Dermis microvascular lymphatic vessel endothelial cell (primary cell): ENCODE measurements around the gene UBE2E3. TPM values are rescaled to one million over a fixed set of nuclear protein-coding genes. Genes with fewer than 3 reads are reported as not detected.
A peak's percentile ranks its signal among the peaks of the same experiment; 100 is the strongest.
"Not testable (repeated sequence)": the region's sequence is repeated elsewhere in the genome, so short reads cannot be mapped to it uniquely, and the experiment has no call there.

Experiments used
- DNase-seq, 2 donors: peaks; one replicate each; pipeline versions ENCODE4 v3.0.0 to v3.0.0-alpha.2; 2010; ENCODE audit warnings: low read depth in 2 of 2
- total RNA-seq: library from RNA; depleted of rRNA; stranded (reverse); fragments of >200 nt; gene quantifications from 2 replicates; pipeline ENCODE4 v1.2.1, GENCODE V29; 2014

Gene UBE2E3
- total RNA-seq: 26.6 and 34.6 TPM in 2 replicates

GRCh38 chr2:180980106-180980942 lies at the start of gene UBE2E3:
UBE2E3 (plus strand) TSS chr2:180980605; CDS start chr2:180982043, 1,438 bp downstream.
- peak; percentile 42 to 82 for DNase-seq

DNA sequence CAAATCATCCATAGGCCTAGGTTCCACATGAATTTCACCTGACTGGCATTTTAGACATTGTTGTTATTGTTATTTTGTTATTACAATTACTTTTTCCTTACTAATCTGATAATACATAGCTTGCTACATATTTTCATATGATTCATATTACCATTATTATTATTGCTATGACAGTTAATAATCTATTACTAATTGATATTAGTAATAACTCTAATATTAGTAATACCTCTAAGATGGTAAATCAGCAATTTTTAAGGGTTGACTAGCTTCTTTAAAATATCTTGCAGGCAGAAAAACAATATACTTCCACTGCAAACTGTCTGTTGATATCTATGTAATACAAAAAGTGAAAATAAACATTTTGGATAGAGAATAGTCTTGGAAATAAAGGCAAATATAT lies 48.6 kb upstream of the UBE2E3 start:
- no peak for DNase-seq

DNA sequence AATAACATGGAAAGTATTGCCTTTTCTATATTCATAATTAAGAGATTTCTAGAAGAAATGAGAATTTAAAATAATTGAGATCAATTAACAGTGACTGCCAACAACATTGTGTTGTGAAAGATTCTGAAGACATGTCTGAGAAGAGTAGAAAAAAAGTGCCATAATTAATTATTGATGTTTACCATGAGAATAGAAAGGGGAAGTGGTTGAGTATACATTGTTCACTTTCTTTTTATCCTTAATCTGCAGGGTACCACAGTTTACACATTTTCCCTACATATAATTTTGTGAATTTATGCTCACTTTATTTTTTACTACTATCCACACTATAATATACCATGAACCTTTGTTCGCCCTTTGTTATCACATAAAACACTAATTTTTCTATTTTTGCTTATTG lies 47.1 kb upstream of the UBE2E3 start:
- no peak for DNase-seq

- DNase-seq: no peak
These were observed 45.5 kb upstream of the UBE2E3 start for GRCh38 chr2:180934911-180935310.

DNA sequence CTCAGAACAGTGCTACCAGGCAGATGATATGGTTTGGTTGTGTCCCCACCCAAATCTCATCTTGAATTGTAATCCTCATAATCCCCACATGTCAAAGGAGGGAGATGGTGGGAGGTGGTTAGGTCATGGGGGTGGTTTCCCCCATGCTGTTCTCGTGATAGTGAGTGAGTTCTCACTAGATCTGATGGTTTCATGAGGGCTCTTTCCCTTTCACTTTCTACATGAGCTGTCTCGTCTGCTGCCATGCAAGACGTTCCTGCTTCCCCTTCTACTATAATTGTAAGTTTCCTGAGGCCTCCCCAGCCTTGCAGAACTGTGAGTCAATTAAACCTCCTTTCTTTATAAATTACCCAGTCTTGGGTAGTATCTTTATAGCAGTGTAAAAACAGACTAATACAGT lies 42.9 kb upstream of the UBE2E3 start:
- DNase-seq: not testable (repeated sequence)

GRCh38 chr2:180938451-180938850 lies 42.0 kb upstream of the UBE2E3 start:
- DNase-seq: no peak

DNA sequence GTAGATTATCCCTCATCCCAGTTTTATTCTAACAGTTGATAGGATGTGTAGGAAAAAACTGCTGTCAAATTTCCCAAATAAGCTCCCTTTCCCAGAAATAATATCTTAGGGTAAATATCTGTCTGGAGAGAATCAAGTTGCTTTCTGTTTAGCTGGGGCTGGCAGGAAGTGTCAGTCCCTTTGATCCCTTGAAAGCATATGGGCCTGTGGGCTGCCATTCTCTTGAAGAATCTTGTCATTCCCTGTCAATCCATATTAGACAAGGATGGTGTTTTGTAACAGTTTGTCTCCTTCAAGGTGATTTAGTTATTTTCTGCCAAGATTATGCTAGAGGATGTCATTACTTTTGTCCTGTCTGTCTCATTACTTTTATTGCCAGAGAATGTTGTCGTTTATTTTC lies 37.1 kb upstream of the UBE2E3 start:
- no peak for DNase-seq

DNA sequence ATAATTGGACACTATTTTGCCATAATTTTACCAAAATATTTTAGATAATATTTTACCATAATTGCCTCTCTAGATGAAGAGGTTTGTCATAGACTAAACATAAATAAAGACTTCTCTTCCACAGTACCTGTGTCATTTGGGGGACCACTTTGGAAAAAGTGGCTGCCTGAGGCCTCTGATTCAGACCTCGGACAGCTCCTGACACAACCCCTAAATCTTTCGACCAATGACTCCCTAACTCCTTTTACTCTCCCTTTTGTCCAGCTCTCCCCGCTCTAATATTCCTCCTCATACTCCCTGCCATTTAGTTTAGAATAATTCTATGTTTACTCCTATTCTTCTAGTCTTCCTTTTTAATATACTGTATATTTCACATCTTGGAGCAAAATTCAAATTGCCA lies 36.0 kb upstream of the UBE2E3 start:
- DNase-seq: no peak

DNA sequence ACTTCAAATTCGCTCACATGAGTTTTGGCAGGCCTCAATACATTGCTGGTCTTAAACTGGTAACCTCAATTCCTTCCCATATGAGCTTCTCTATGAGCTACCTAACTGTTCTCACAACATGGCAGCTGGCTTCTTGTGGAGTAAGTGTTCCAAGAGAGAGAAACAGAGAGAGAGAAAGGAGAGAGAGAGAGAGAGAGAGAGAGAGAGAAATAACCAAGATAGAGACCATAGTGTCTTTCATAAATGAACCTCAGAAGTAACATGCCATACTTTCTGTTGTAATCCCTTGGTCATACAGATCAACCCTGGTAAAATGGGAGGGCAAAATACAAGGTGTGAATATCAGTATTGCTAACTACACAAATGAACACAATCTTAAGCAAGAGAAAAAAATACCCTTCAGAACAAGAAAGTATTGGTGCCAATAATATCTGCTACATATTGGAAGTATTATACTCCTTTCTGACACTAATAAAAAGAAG lies 33.2 kb upstream of the UBE2E3 start:
- no peak for DNase-seq

- no peak for DNase-seq
These were observed 30.5 kb upstream of the UBE2E3 start for GRCh38 chr2:180949896-180950295.

GRCh38 chr2:180952082-180952481 lies 28.3 kb upstream of the UBE2E3 start:
- no peak for DNase-seq

DNA sequence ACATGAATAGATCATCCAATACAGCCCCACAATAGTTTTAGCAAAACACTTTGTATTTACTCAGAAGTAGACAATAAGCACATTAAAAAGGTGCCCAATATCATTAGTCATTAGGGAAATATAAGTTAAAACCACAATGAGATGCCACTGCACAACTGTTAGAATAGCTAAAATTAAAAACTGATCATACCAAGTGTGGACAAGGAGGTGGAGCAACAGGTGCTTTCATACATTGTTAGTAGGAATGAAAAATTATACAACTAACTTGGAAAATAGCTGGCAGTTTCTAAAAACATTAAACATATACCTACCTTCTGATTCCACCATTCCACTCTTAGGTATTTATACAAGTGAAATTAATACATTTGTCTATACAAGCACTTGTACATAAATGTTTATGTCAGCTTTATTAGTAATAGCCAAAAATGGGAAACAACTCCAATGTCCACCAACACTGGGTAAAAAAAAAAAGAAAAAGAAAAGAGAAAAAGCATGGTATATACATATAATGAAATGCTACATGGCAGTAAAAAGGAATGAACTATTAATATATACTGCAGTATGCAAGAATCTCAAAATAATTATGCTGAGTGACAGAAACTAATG lies 27.6 kb upstream of the UBE2E3 start:
- DNase-seq: no peak

- DNase-seq: no peak
These were observed 26.9 kb upstream of the UBE2E3 start for GRCh38 chr2:180953550-180953949.

GRCh38 chr2:180955101-180955500 lies 25.3 kb upstream of the UBE2E3 start:
- no peak for DNase-seq

- no peak for DNase-seq
These were observed 20.6 kb upstream of the UBE2E3 start for GRCh38 chr2:180959787-180960186.

DNA sequence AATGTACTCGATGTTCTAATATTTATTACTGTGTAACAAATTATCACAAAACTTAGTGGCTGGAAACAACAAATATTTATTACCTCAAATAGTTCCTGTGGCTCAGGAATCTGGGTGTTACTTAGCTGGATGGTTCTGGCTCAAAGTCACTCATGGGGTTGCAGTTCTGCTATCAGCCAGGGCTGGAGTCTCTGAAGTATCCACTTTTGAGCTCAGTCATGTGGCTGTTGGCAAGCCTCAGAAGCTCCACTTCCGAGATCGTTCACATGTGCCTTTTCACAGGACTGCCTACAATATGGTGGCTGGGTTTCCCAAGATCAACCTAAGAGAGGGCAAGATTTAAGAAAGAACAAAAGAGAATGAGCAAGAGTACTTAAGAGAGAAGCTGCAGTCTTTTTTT lies 19.4 kb upstream of the UBE2E3 start:
- DNase-seq: no peak

DNA sequence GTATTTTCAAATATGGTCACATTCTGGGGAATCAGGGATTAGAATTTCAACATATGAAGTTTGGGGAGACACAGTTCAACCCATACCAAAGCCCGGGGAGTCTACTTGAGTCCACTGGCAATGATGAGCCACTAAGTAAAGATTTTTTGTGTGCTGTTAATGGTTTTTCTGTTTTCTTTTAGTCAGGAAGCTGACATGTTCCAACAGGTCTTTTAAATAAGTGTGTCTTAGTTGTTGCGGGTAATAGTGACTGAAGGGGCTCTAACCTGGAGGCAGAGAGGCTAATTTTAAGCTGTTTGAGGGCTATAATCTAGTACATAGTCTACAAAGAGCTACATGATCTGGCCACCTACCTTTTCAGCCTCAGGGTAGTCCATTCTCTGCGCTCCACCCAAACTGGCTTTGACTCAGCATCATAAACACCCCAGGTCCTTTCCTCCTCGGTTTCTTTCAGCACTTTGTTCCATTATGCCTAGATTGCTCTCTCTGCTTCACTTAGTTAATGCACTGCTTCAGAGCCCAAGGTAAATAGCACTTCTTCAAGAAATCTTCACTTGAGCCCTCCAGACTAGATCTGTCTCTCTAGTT lies 17.6 kb upstream of the UBE2E3 start:
- no peak for DNase-seq

- DNase-seq: no peak
These were observed 14.0 kb upstream of the UBE2E3 start for GRCh38 chr2:180966378-180966777.

DNA sequence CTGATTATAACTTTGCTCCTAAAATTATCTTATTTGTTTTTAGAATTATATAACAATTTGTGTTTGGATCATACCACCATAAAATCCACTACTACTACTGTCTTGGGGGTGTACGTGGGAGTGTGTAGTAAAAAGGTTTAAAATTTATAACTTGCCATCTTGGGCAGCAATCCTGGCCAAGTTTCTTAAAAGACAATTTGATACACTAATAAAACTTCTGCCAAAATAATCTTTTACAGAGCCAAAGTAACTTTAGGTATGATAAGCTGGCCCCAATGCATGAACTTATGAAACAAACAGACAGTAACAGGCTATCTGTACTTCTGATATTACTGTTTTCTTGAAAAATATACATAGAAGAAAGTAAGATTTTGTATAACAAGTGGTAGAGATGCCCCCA lies 11.3 kb upstream of the UBE2E3 start:
- DNase-seq: no peak

- no peak for DNase-seq
These were observed 10.4 kb upstream of the UBE2E3 start for GRCh38 chr2:180970016-180970415.

GRCh38 chr2:180971811-180972210 lies 8.6 kb upstream of the UBE2E3 start:
- DNase-seq: no peak

GRCh38 chr2:180975585-180975984 lies 4.8 kb upstream of the UBE2E3 start:
- no peak for DNase-seq
